ENCODE measurements around the gene ARHGAP42. TPM values are rescaled to one million over a fixed set of nuclear protein-coding genes. Genes with fewer than 3 reads are reported as not detected.
A peak's percentile ranks its signal among the peaks of the same experiment; 100 is the strongest.

Gene ARHGAP42
- total RNA-seq, 4 donors from 2014 or later, result 21.8 to 55.7 (median 35.9) TPM

DNA sequence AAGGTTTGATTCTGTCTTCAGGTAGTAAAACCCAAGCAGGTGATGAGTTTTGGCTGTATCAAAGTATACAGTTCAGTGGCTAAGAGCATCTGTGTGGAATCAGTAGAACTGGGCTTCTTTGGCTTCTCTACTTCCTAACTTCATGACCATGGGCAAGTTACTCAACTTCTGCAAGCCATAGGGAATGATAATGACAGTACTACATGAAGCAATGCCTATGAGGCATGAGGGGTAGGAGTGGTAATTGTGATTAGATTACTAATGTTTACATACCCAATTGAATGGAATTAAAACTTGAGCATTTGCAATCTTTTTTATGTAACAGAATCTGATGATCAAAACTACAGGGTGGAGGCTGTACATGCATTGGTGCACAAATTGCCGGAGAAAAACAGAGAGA is 278.3 kb downstream of the ARHGAP42 start:
- Histone ChIP-seq H3K36me3 (peaks cover 6 to 11% of the 10 kb centered on the region in 2 donors), H3K4me3 (replicated peaks in 1 of 3) (no peak overlapping the region), H3K27me3 (no peaks in the 10 kb centered on the region), H3K4me1 (peaks cover 0 to 4% of the 10 kb centered on the region in 2 donors), H3K27ac (no peak overlapping the region), H3K9me3 (no peaks in the 10 kb centered on the region)
- WGBS, 2 donors, result 96 to 98% methylated on average over 1 of the region's 1 CpG
- no peak for DNase-seq
- intact Hi-C loops (cut with DNase I), result no loop called here
- TF ChIP-seq, protein P1, sequence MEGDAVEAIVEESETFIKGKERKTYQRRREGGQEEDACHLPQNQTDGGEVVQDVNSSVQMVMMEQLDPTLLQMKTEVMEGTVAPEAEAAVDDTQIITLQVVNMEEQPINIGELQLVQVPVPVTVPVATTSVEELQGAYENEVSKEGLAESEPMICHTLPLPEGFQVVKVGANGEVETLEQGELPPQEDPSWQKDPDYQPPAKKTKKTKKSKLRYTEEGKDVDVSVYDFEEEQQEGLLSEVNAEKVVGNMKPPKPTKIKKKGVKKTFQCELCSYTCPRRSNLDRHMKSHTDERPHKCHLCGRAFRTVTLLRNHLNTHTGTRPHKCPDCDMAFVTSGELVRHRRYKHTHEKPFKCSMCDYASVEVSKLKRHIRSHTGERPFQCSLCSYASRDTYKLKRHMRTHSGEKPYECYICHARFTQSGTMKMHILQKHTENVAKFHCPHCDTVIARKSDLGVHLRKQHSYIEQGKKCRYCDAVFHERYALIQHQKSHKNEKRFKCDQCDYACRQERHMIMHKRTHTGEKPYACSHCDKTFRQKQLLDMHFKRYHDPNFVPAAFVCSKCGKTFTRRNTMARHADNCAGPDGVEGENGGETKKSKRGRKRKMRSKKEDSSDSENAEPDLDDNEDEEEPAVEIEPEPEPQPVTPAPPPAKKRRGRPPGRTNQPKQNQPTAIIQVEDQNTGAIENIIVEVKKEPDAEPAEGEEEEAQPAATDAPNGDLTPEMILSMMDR (IDR thresholded peaks at IDR 0.05), result no peak
- TF ChIP-seq POLR2A (IDR thresholded peaks at IDR 0.05), result no peak

DNA sequence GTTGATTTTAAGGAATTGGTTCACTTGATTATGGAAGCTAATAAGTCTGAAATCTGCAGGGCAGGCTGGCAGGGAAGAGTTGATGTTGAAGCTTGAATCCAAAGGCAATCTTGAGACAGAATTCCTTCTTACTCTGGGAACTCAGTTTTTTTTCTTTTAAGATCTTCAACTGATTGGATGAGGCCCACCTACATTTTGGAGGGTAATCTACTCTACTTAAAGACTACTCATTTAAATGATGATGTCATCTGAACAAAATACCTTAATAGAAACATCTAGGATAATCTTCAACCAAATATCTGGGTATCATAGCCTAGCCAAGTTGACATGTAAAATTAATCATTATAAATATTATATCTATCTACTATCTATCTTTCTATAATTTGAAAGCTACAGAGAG is 279.3 kb downstream of the ARHGAP42 start:
- DNase-seq, result no peak
- no peaks in the 10 kb centered on the region for H3K9me3 ChIP-seq
- no peak overlapping the region for H3K4me3 ChIP-seq (replicated peaks in 1 of 3)
- TF ChIP-seq, protein P1 (IDR thresholded peaks at IDR 0.05), result no peak
- TF ChIP-seq POLR2A (IDR thresholded peaks at IDR 0.05), result no peak
- peaks cover 4% of the 10 kb centered on the region in 2 donors for H3K4me1 ChIP-seq
- H3K36me3 ChIP-seq, result peaks cover 6 to 11% of the 10 kb centered on the region in 2 donors
- H3K27me3 ChIP-seq, result no peaks in the 10 kb centered on the region
- H3K27ac ChIP-seq, result no peak overlapping the region
- intact Hi-C loops (cut with DNase I), result no loop called here

DNA sequence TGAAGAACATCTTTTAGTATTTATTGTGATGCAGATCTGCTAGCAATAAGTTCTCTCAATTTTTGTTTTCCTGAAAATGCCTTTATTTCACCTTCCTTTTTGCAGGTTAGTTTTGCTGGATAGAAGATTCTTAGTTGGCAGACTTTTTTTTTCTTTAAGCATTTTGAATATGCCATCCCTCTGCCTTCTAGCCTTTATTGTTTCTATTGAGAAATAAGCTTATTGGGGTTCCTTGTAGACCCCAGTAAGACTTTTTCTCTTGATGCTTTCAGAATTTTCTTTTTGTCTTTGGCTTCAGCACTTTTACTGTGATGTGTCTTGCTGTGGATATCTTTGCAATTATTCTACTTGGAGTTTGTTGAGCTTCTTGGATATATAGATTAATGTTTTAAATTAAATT is 281.9 kb downstream of the ARHGAP42 start:
- Histone ChIP-seq H3K27me3 (no peaks in the 10 kb centered on the region), H3K27ac (no peak overlapping the region), H3K36me3 (no peaks in the 10 kb centered on the region), H3K9me3 (no peaks in the 10 kb centered on the region), H3K4me1 (peaks cover 4% of the 10 kb centered on the region in 2 donors), H3K4me3 (replicated peaks in 1 of 3) (no peak overlapping the region)
- no peak for DNase-seq
- TF ChIP-seq, protein P1 (IDR thresholded peaks at IDR 0.05), result no peak
- TF ChIP-seq POLR2A (IDR thresholded peaks at IDR 0.05), result no peak
- intact Hi-C loops (cut with DNase I), result no loop called here

DNA sequence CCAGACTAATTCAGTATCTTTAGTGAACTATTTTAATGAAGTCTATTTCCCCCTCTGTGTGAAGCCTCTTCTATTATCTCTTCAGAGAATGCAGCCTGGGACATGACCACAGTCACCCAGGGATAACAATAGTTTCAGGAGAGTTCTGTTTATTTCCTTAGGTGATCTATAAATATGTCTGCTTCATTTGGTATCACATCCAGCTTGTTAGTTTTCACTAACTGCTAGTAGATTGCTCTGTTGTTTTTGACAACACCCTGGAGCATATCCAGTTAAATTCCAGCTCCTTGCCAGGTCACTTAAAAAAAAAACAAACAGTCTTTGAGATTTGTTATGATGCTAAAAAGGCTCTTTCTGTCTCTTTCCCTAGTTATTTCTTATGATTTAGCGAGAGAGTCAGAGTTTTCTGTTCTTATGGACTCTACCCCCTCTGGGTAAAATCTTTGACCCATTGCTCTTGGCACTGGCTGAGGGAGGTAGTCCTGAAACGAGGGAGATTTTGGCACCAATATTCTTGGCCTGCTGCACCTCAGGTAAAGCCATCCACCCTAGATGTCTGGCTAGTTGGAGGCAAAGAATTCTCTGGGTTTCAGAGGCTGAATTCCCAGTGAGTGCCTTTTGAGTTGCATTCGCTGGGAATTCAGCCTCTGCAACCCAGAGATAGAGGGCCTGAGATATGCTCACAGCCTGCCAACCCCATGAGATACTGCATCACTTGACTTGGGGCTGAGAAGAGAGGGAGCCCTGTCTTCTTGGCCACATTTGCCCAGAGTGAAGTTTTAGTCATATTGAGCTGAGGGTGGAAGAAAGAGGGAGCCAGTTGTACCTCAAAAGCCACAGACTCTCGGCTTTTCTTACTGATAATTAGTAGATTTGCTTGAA is 283.4 kb downstream of the ARHGAP42 start:
- Histone ChIP-seq H3K27ac (peak overlapping the region in 1 of 3 donors; percentile 39), H3K4me3 (replicated peaks in 1 of 3) (no peak overlapping the region), H3K4me1 (peaks cover 4% of the 10 kb centered on the region in 2 donors), H3K36me3 (peaks cover 0 to 8% of the 10 kb centered on the region in 2 donors), H3K9me3 (no peaks in the 10 kb centered on the region), H3K27me3 (no peaks in the 10 kb centered on the region)
- DNase-seq, result peak in 1 of 2 donors; percentile 5
- TF ChIP-seq, protein P1 (IDR thresholded peaks at IDR 0.05), result no peak
- TF ChIP-seq POLR2A (IDR thresholded peaks at IDR 0.05), result no peak
- intact Hi-C loops (cut with DNase I), result no loop called here
- WGBS, 2 donors, result 54 to 74% methylated on average over 4 of the region's 4 CpGs

DNA sequence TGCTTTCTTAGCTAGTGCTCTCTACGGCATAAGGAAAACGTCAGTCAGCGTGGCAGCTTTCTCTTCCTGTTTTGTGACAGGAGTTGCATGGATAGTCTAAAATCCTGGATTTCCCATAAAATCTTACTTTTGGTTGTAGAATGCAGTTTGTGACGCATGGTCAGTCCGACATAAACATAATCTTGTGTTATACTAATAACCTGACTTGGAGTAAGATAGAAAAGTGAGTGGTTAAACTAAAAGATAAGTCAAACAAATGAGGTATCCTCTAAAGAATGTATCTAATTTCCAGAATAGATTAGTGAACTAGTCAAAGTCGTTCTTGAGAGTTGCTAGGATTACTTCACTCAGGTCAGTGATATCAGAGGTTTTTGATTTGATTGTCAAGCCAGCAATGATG is 285.0 kb downstream of the ARHGAP42 start:
- 88% methylated on average over 6 of the region's 6 CpGs for WGBS, 2 donors
- Histone ChIP-seq H3K9me3 (no peaks in the 10 kb centered on the region), H3K36me3 (peaks cover 7 to 12% of the 10 kb centered on the region in 2 donors), H3K27me3 (no peaks in the 10 kb centered on the region), H3K4me3 (replicated peaks in 1 of 3) (no peak overlapping the region), H3K4me1 (peaks cover 4% of the 10 kb centered on the region in 2 donors), H3K27ac (no peak overlapping the region)
- no peak for DNase-seq
- TF ChIP-seq POLR2A (IDR thresholded peaks at IDR 0.05), result no peak
- TF ChIP-seq, protein P1 (IDR thresholded peaks at IDR 0.05), result no peak
- intact Hi-C loops (cut with DNase I), result no loop called here
